Activated CD4-positive, alpha-beta T cell treated with anti-CD3 and anti-CD28 coated beads, Interleukin-2, amount 50 U/mL, for 1 hour (primary cell): ENCODE results near the gene FFAR4.

ENCODE experiments used
- DNase-seq: peaks from one replicate; pipeline ENCODE4 v3.0.0-alpha.2; 2020

FFAR4 gene

GRCh38 chr10:93601146-93601773 lies 34.8 kb downstream of the FFAR4 start, which contains the start of gene RBP4:
Gene RBP4, minus strand, starts transcription at chr10:93601235. Its CDS starts 207 bp downstream, at chr10:93601028.
- DNase-seq: no peak

GRCh38 chr10:93601774-93602162 lies 35.3 kb downstream of the FFAR4 start:
- DNase-seq: no peak

- no peak for DNase-seq
These were observed 36.6 kb downstream of the FFAR4 start for GRCh38 chr10:93603023-93603422.

DNA sequence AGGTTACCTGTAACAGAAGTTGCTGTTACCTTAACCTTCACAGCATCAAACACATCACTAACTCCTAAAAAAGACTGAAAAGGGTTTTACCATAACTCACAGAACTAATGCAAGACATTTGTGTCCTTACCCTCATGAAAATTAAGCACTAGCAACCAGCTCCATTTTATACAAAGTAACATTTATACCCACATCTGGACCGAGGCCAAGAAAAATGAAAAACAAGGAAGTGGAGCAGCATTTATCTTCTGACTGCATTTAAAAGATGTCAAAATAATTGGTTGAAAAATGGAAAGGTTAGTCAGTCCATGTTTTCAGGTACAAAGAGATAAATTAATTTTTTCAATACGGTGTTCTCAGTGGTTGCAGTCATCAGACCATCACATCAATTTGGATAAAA lies 37.7 kb downstream of the FFAR4 start:
- no peak for DNase-seq

GRCh38 chr10:93608421-93608820 lies 42.0 kb downstream of the FFAR4 start:
- DNase-seq: no peak

DNA sequence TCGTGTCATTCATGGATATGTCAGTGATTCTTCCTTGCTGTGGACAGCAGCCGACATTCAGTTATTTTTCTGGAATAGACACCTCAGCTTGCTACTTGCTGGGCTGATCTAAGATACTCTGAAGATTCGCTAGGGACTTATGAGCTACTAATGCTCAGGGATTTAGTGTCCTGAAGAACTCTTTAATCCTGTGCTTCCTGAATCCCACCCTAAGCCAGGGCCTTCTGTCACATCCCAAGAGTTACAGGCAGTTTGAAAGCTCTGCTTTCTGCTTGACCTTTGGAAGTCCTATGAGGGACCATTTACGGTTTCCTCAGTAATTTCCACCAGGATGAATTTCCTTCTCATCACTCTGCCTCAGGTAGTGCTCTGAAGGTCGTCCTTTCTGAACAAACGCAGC lies 45.8 kb downstream of the FFAR4 start, which contains the start of gene PDE6C:
TSS of gene PDE6C (plus strand) at position 227 of the 400 bp plus-strand sequence. CDS start 189 bp downstream, outside the sequence.
- DNase-seq: no peak

DNA sequence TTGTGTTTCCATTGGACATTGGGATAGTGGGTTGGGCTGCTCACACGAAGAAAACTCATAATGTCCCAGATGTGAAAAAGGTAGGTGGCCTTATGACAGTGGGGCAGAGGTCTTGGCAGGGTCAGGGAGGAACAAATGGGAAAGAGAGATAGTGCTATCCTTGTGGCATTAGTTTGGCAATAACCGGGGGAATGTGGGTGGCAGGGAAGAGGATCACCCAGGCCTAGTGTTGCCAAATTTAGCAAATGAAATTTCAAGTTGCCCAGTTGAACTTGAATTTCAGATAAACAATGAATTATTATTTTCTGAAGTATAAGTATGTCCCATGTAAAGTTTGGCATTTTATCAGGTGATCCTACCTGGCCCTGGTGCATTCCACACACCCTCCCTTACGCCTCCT lies 46.7 kb downstream of the FFAR4 start:
- DNase-seq: no peak

DNA sequence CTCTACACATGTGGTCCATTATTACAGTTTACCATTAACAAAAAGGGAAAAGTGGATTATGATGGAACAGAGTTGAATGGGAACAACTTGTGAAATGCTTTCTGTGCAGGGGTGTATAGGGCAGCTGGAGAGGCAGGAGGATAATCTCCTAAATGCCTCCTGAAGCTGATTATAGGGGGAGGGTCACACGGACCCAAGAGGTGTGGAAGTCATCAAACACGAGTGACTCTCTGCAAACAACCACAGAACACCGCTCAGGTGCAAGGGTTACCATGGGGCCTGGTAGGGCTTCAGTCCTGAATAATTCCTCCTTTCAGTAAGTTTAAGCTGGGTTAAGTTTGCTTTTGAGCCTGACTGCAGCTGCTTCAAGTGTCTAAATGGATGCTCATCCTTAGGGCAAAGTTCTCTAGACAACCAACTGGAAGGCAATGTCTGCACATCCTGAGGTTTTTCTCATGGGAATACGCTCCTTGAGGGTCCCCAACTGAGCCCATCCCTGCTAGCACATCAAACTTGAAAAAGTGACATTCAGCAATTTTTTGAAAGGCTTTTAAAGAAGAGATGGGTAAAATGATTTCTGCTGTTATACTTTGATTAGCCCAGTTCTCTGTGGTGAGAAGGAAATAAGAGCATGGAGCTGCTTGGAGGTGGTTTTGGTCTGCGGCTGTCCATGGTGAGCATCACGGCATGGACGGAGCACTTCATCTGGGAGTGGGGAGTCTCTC lies 47.8 kb downstream of the FFAR4 start:
- DNase-seq: no peak

- no peak for DNase-seq
These were observed 49.2 kb downstream of the FFAR4 start for GRCh38 chr10:93615576-93616235.

DNA sequence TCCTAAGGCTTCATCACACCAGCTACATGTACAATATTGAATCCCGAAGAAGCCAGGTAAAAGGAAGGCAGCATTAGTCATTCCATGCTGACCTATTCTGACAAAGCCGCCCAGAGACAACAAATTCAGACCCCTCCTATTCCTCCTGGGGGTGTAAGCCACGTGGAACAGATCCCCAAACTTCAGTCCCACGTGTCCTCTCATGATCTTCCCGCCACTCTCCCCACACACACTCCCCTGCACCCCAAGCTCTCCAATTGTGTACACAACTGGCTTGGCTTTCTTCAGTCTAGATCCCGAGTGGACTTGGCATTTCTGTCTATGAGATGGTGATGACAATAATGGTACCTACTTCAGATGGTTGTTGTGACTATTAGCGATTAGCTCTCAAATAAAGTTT lies 54.5 kb downstream of the FFAR4 start:
- no peak for DNase-seq

- DNase-seq: no peak
These were observed 56.5 kb downstream of the FFAR4 start for GRCh38 chr10:93622942-93623341.

- no peak for DNase-seq
These were observed 62.4 kb downstream of the FFAR4 start for GRCh38 chr10:93628858-93629257.

GRCh38 chr10:93629647-93630305 lies 63.3 kb downstream of the FFAR4 start:
- no peak for DNase-seq

- DNase-seq: no peak
These were observed 64.4 kb downstream of the FFAR4 start for GRCh38 chr10:93630625-93631557.
